Upper lobe of left lung (tissue), 6 donors: ENCODE data around the gene C13orf46. TPM values are rescaled to one million over a fixed set of nuclear protein-coding genes. Genes with fewer than 3 reads are reported as not detected.

ENCODE experiments used
- ATAC-seq, 2 donors: fragments of 200-7000 bp; cut with Tn5 transposase; one replicate each; pipeline ENCODE4 v1.9.1; 2022; ENCODE audit warnings: mild to moderate bottlenecking in 2 of 2, moderate library complexity in 2 of 2; ENCODE audit not compliant: low FRiP score in 2 of 2
- DNase-seq, 2 donors: peaks; one replicate each; pipeline ENCODE4 v3.0.0-alpha.2; 2019 to 2020
- H3K27ac ChIP-seq, 4 donors: fragments of 200-600 bp; sonication (generic); one replicate each; pipeline ENCODE4 v1.5.1; 2016 to 2019
- H3K27me3 ChIP-seq, 4 donors: fragments of 200-600 bp; sonication (generic); one replicate each; pipeline ENCODE4 v1.5.1; 2017 to 2019
- H3K36me3 ChIP-seq, 4 donors: fragments of 200-600 bp; sonication (generic); one replicate each; pipeline ENCODE4 v1.5.1; 2016 to 2019
- H3K4me1 ChIP-seq, 4 donors: fragments of 200-600 bp; sonication (generic); one replicate each; pipeline ENCODE4 v1.5.1; 2018 to 2019
- H3K4me3 ChIP-seq, 4 donors: fragments of 200-600 bp; sonication (generic); one replicate each; pipeline ENCODE4 v1.5.1; 2017 to 2019; ENCODE audit warnings: mild to moderate bottlenecking in 2 of 4, moderate library complexity in 1 of 4
- H3K9me3 ChIP-seq, 4 donors: fragments of 200-600 bp; sonication (generic); one replicate each; pipeline ENCODE4 v1.5.1; 2018 to 2019
- EP300 ChIP-seq, 4 donors: sonication (generic); formaldehyde crosslinking; IDR thresholded peaks; one replicate each; pipeline ENCODE4 v1.5.1; 2017; ENCODE audit warnings: antibody characterized with exemption in 4 of 4, control low read depth in 2 of 4
- POLR2A ChIP-seq, 4 donors: fragments of 450-650 bp; IDR thresholded peaks; one replicate each; pipeline ENCODE4 v1.5.1; 2016 to 2017; ENCODE audit warnings: antibody characterized with exemption in 4 of 4, mild to moderate bottlenecking in 2 of 4
- POLR2AphosphoS5 ChIP-seq, 2 donors: sonication (generic); formaldehyde crosslinking; IDR thresholded peaks; one replicate each; pipeline ENCODE4 v1.5.1; 2017; ENCODE audit warnings: antibody characterized with exemption in 2 of 2
- WGBS, 2 donors: methylation state at CpG; one replicate each; pipeline ENCODE4 v1.1.5; 2017 to 2018; 5-methylcytosine and 5-hydroxymethylcytosine counted together
- total RNA-seq, 6 donors: library from RNA; depleted of rRNA in 4 of 6; stranded (reverse); fragments of >200 nt in 4 of 6; gene quantifications; one replicate each; pipeline versions ENCODE4 v1.1.0 to v1.2.1, GENCODE V29; 2016 to 2021
- TF ChIP-seq, protein P1 (sequence below), 6 experiments: fragments of 450-650 bp in 4 of 6; fragments of 200-600 bp in 2 of 6; sonication (generic) in 2 of 6; IDR thresholded peaks; one replicate each; pipeline ENCODE4 v1.5.1; 2016 to 2019; ENCODE audit warnings: antibody characterized with exemption in 6 of 6
- donor health status: DM: no; HTN: no; CAD: no; lungs with moderate emphysema.
- donor health status: DM: no; HTN: yes; CAD: no; lungs with severe emphysema.

C13orf46 gene
- total RNA-seq, 6 donors from 2014 or later, result 5.5 to 44.0 (median 14.7) TPM

DNA sequence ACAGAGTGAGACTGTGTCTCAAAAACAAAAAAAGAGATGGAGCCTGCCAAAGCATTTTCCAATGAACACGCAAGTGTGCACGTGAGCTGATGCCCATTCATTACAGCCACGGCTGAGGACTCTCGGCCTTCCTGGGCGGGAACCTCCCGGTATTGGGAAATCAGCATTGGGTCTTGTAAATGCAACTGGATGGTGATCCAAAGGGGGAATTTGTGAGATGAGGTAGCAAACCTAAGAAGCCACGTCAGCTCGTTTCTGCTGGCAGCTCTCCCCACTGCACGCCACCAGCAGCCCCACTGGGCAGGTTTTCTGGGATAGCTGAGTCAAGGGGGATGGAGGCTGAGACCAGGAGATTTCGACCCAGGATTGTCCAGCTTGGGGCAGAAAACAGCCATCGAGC is 11.5 kb downstream of the C13orf46 start:
- Histone ChIP-seq H3K4me3 (no peak overlapping the region), H3K27me3 (no peaks in the 10 kb centered on the region), H3K27ac (no peak overlapping the region), H3K36me3 (no peaks in the 10 kb centered on the region), H3K4me1 (no peaks in the 10 kb centered on the region), H3K9me3 (peaks cover 0 to 13% (median 0%) of the 10 kb centered on the region in 4 donors)
- WGBS, 2 donors, result 85 to 88% methylated on average over 11 of the region's 11 CpGs
- TF ChIP-seq, protein P1, sequence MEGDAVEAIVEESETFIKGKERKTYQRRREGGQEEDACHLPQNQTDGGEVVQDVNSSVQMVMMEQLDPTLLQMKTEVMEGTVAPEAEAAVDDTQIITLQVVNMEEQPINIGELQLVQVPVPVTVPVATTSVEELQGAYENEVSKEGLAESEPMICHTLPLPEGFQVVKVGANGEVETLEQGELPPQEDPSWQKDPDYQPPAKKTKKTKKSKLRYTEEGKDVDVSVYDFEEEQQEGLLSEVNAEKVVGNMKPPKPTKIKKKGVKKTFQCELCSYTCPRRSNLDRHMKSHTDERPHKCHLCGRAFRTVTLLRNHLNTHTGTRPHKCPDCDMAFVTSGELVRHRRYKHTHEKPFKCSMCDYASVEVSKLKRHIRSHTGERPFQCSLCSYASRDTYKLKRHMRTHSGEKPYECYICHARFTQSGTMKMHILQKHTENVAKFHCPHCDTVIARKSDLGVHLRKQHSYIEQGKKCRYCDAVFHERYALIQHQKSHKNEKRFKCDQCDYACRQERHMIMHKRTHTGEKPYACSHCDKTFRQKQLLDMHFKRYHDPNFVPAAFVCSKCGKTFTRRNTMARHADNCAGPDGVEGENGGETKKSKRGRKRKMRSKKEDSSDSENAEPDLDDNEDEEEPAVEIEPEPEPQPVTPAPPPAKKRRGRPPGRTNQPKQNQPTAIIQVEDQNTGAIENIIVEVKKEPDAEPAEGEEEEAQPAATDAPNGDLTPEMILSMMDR (IDR thresholded peaks at IDR 0.05), result no peak
- TF ChIP-seq POLR2A (IDR thresholded peaks at IDR 0.05) (no peak), POLR2AphosphoS5 (IDR thresholded peaks at IDR 0.05) (no peak), EP300 (IDR thresholded peaks at IDR 0.05) (no peak)
- no peak for DNase-seq
- peak in 1 of 2 donors; percentile 30 for ATAC-seq

DNA sequence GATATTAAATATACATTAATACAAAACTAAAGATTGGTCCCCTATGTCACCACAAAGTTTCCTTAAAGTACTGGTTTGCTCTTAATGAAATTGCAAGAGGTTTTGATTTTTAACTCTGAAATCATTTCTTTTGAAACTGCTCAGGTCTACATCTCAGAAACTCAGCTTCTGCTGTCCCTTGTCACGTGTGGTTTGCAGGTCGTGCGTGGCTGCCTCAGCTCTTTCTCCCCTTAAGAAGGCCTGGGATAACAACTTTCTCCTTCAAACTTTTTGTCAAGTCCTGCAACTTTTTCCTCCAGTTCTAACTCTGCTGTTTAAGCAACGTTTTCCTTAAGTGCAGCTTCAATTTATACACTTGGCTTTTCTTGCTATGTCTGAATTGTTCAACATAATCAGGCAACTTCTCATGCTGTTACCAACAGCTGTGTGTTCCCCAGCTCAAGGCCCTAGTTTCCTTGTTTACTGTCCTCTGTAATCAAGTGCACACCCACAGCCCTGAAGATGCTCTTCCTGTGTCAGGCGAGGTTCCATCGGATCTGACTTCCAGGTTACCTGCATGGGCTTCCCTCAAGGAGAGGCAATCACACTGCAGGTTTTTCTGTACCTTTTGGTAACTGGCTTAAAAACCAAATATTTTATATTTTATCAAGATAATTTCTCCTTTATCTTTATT is 13.5 kb downstream of the C13orf46 start:
- Histone ChIP-seq H3K27ac (no peak overlapping the region), H3K36me3 (no peaks in the 10 kb centered on the region), H3K4me3 (no peak overlapping the region), H3K9me3 (peaks cover 0 to 13% (median 0%) of the 10 kb centered on the region in 4 donors), H3K27me3 (no peaks in the 10 kb centered on the region), H3K4me1 (no peaks in the 10 kb centered on the region)
- no peak for TF ChIP-seq POLR2AphosphoS5 (IDR thresholded peaks at IDR 0.05)
- DNase-seq (no peak), ATAC-seq (no peak)
- WGBS, 2 donors, result 78 to 85% methylated on average over 6 of the region's 6 CpGs

DNA sequence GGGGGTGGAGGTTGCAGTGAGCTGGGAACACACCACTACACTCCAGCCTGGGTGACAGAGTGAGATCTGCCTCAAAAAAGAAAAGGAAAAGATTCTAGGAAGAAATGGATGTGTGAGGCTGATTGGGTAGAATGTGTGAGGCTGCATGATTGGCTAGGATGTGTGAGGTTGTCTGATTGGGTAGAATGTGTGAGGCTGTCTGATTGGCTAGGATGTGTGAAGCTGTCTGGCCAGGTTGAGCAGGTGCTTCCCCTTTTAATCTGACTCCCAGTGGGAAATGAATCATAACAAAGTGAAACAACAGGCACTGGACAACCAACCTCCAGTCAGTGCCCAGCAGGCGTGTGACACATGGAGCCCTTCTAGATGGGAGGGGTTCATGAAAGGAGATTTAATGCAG is 14.7 kb downstream of the C13orf46 start:
- Histone ChIP-seq H3K27me3 (no peaks in the 10 kb centered on the region), H3K36me3 (peaks cover 0 to 7% (median 2%) of the 10 kb centered on the region in 4 donors), H3K27ac (no peak overlapping the region), H3K4me1 (no peaks in the 10 kb centered on the region), H3K4me3 (no peak overlapping the region), H3K9me3 (peaks cover 0 to 13% (median 0%) of the 10 kb centered on the region in 4 donors)
- no peak for DNase-seq
- WGBS, 2 donors, result 95 to 100% methylated on average over 1 of the region's 1 CpG
- TF ChIP-seq POLR2AphosphoS5 (IDR thresholded peaks at IDR 0.05) (no peak), EP300 (IDR thresholded peaks at IDR 0.05) (no peak), POLR2A (IDR thresholded peaks at IDR 0.05) (no peak)
- TF ChIP-seq, protein P1 (IDR thresholded peaks at IDR 0.05), result no peak
- no peak for ATAC-seq

DNA sequence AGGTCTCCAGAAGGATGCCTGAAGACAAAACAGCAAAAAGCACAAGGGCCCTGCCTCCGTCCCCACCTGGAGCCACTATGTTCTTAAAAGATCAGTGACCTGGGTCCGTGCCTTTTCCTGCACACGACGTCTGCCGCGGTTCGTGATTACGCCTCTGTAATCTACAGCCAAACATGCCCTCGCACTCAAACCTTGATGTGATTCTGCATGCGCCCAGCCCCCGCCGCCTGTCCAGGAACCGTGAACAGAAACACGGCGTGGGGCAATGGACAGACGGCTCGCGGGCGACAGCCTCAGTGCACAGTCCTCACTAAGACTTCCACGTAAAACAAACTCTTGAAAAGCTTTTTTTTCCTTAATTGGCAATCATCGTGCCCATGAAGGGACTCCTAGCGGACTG is 15.5 kb downstream of the C13orf46 start:
- DNase-seq (peak in 1 of 2 donors; percentile 72), ATAC-seq (no peak)
- H3K4me3 ChIP-seq, result no peak overlapping the region
- H3K27me3 ChIP-seq, result no peaks in the 10 kb centered on the region
- 96 to 97% methylated on average over 21 to 22 of the region's 22 CpGs for WGBS, 2 donors
- peaks cover 0 to 13% (median 0%) of the 10 kb centered on the region in 4 donors for H3K9me3 ChIP-seq
- TF ChIP-seq POLR2A (IDR thresholded peaks at IDR 0.05), result no peak
- no peak for TF ChIP-seq POLR2AphosphoS5 (IDR thresholded peaks at IDR 0.05)
- TF ChIP-seq EP300 (IDR thresholded peaks at IDR 0.05), result no peak
- TF ChIP-seq, protein P1 (IDR thresholded peaks at IDR 0.05), result no peak
- no peak overlapping the region for H3K27ac ChIP-seq
- no peaks in the 10 kb centered on the region for H3K4me1 ChIP-seq
- peaks cover 0 to 7% (median 4%) of the 10 kb centered on the region in 4 donors for H3K36me3 ChIP-seq

DNA sequence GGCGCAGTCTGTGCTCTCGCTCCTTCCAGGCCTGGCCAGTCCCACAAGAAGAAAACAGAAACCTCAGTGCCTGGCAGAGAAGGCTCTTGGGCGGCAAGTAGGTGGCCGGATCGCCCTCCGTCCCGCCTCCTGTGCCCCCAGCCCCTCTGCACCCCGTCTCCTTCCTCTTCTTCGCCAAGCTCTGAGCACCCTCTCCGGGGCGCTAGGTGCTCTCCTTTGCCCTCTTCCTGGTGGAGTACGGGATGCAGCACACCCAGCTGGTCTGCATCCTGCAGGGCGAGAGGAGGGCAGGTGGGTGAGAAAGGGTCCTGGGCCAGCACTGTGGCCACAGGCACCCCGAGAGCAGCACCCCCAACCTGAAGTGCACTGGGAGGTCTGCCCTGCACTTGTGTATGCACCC is 17.3 kb downstream of the C13orf46 start:
- peak in 1 of 2 donors; percentile 48 for DNase-seq
- Histone ChIP-seq H3K9me3 (peaks cover 0 to 13% (median 0%) of the 10 kb centered on the region in 4 donors), H3K4me3 (no peak overlapping the region), H3K4me1 (peaks cover 1 to 3% (median 2%) of the 10 kb centered on the region in 4 donors), H3K27ac (no peak overlapping the region), H3K27me3 (no peaks in the 10 kb centered on the region), H3K36me3 (peaks cover 0 to 7% (median 4%) of the 10 kb centered on the region in 4 donors)
- TF ChIP-seq POLR2A (IDR thresholded peaks at IDR 0.05) (no peak), EP300 (IDR thresholded peaks at IDR 0.05) (no peak), POLR2AphosphoS5 (IDR thresholded peaks at IDR 0.05) (no peak)
- TF ChIP-seq, protein P1 (IDR thresholded peaks at IDR 0.05), result no peak
- ATAC-seq, result no peak
- 97 to 98% methylated on average over 14 of the region's 14 CpGs for WGBS, 2 donors
